ENCODE measurements around the gene RIC8A.
"Not testable (repeated sequence)": the region's sequence is repeated elsewhere in the genome, so short reads cannot be mapped to it uniquely, and the experiment has no call there.

Gene RIC8A

DNA sequence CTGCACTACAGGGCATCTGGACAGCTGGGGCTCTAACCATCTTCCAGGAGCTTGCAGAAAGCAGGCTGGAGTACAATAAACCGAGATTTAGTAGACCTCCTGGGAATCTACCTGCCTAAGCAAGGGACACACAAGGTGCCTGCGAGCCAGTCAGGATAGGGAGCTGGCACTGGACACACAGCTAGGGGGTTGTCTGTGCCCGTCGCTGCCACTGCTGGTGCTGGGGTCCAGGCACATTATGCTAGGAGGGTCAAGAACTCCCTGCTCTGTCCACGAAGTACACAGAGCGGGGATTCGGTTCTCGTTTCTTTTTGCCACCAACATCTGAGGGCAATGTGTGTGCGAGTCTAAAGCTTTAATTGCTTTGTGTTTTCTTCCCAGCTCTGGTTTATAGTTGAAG lies 4.2 kb downstream of the RIC8A start:
- peaks cover 48 to 65% of the 10 kb centered on the region in 2 donors for H3K36me3 ChIP-seq (ENCODE audit: control insufficient read depth in 2 of 2, insufficient read depth in 2 of 2, low read length in 2 of 2)
- peaks cover 30% of the 10 kb centered on the region for H3K4me1 ChIP-seq (ENCODE audit: control insufficient read depth, insufficient read depth, low read length)
- H3K27ac ChIP-seq (ENCODE audit: low read length): no peak overlapping the region
- H3K27me3 ChIP-seq (ENCODE audit: control insufficient read depth in 1 of 2, insufficient read depth in 2 of 2, low read length in 2 of 2): no peaks in the 10 kb centered on the region
- H3K9me3 ChIP-seq (ENCODE audit: control insufficient read depth in 2 of 2, low read length in 2 of 2): no peaks in the 10 kb centered on the region
- H3K9ac ChIP-seq (ENCODE audit: low read length in 2 of 2): peak overlapping the region in 1 of 2 donors; percentile 36
- no peak overlapping the region for H3K4me3 ChIP-seq (ENCODE audit: low read length in 2 of 2)

DNA sequence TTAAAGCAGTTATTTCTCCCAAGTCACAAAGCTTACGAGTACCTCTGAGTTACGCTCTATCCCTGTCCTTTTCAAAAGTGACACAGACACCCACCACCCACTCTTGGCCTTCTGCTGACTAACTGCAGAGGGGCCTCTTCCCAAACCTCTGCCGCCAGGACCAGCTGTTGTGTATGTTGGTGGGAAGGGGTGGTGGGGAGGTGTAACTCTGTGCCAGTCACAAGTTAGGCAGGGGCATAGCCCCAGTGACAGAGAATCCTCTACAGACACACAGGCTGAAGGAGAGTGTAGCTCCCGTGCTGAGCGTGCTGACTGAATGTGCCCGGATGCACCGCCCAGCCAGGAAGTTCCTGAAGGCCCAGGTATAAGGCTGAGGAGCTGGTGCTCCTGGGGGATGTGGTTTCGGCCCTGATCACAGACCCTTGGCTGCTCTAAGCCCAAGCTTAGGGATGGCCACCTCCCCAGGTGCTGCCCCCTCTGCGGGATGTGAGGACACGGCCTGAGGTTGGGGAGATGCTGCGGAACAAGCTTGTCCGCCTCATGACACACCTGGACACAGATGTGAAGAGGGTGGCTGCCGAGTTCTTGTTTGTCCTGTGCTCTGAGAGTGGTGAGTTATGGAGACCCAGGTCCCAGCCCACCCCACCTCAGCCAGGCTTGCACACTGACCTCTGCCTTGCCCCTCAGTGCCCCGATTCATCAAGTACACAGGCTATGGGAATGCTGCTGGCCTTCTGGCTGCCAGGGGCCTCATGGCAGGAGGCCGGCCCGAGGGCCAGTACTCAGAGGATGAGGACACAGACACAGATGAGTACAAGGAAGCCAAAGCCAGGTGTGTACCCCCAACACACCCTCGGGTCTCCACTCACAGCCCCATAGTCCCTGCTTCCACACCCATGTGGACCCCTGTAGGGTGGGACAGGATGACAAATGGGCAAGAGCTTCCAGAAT lies 4.9 kb downstream of the RIC8A start:
- Histone ChIP-seq H3K27me3 (ENCODE audit: control insufficient read depth in 1 of 2, insufficient read depth in 2 of 2, low read length in 2 of 2) (no peaks in the 10 kb centered on the region), H3K9me3 (ENCODE audit: control insufficient read depth in 2 of 2, low read length in 2 of 2) (no peaks in the 10 kb centered on the region), H3K4me3 (ENCODE audit: low read length in 2 of 2) (no peak overlapping the region), H3K27ac (ENCODE audit: low read length) (no peak overlapping the region), H3K4me1 (ENCODE audit: control insufficient read depth, insufficient read depth, low read length) (peaks cover 29% of the 10 kb centered on the region), H3K9ac (ENCODE audit: low read length in 2 of 2) (no peak overlapping the region), H3K36me3 (ENCODE audit: control insufficient read depth in 2 of 2, insufficient read depth in 2 of 2, low read length in 2 of 2) (peaks cover 48 to 67% of the 10 kb centered on the region in 2 donors)

DNA sequence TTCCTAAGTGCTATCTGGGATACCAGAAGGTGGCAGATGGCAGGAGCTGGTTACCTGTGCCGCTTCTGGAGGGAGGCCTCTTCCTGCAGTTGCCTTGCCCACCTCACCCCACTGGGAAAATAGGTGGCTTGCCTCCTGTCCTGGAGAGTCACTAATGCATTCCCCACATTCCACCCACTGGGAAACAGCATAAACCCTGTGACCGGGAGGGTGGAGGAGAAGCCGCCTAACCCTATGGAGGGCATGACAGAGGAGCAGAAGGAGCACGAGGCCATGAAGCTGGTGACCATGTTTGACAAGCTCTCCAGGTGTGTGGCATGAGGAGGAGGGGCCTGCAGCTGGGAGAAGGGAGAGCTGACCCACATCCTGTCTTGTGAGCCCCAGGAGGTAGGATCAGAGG lies 5.6 kb downstream of the RIC8A start:
- no peaks in the 10 kb centered on the region for H3K27me3 ChIP-seq (ENCODE audit: control insufficient read depth in 1 of 2, insufficient read depth in 2 of 2, low read length in 2 of 2)
- no peak overlapping the region for H3K27ac ChIP-seq (ENCODE audit: low read length)
- H3K9ac ChIP-seq (ENCODE audit: low read length in 2 of 2): no peak overlapping the region
- H3K36me3 ChIP-seq (ENCODE audit: control insufficient read depth in 2 of 2, insufficient read depth in 2 of 2, low read length in 2 of 2): peaks cover 48 to 70% of the 10 kb centered on the region in 2 donors
- H3K4me1 ChIP-seq (ENCODE audit: control insufficient read depth, insufficient read depth, low read length): peaks cover 26% of the 10 kb centered on the region
- H3K4me3 ChIP-seq (ENCODE audit: low read length in 2 of 2): no peak overlapping the region
- H3K9me3 ChIP-seq (ENCODE audit: control insufficient read depth in 2 of 2, low read length in 2 of 2): no peaks in the 10 kb centered on the region

DNA sequence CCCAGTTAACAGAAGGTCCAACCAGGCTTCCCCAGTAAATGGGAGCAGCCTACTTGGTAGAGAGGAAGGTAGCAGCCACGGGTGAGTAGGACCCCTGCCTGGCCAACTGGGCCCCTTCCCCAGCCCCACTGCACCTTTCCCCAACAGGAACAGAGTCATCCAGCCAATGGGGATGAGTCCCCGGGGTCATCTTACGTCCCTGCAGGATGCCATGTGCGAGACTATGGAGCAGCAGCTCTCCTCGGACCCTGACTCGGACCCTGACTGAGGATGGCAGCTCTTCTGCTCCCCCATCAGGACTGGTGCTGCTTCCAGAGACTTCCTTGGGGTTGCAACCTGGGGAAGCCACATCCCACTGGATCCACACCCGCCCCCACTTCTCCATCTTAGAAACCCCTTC lies 6.6 kb downstream of the RIC8A start:
- no peaks in the 10 kb centered on the region for H3K27me3 ChIP-seq (ENCODE audit: control insufficient read depth in 1 of 2, insufficient read depth in 2 of 2, low read length in 2 of 2)
- H3K36me3 ChIP-seq (ENCODE audit: control insufficient read depth in 2 of 2, insufficient read depth in 2 of 2, low read length in 2 of 2): peaks cover 48 to 76% of the 10 kb centered on the region in 2 donors
- H3K9me3 ChIP-seq (ENCODE audit: control insufficient read depth in 2 of 2, low read length in 2 of 2): no peaks in the 10 kb centered on the region
- H3K4me3 ChIP-seq (ENCODE audit: low read length in 2 of 2): no peak overlapping the region
- peaks cover 22% of the 10 kb centered on the region for H3K4me1 ChIP-seq (ENCODE audit: control insufficient read depth, insufficient read depth, low read length)
- H3K9ac ChIP-seq (ENCODE audit: low read length in 2 of 2): no peak overlapping the region
- H3K27ac ChIP-seq (ENCODE audit: low read length): no peak overlapping the region

DNA sequence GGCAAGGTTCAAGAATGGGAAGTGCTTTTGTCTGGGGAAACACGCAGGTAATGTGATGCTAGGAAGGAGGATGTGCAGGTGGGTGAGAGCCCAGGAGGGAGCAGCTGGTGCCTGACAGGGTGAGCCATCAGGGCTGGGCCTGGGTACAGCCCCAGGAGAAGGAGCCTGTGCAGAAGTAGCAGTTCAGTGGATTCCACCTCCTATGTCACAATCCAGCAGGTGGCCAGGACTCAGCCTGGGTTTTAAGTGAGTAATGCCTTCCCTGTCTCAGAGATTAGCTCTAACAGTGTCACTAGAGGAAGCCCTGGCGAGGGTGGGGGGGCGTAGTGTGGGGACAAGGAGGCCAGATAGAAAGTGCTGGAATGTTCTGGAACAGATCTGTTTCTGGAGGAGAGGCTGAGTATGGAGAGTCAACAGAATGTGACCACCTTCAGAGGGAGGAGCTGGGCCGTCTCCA lies 8.1 kb downstream of the RIC8A start:
- Histone ChIP-seq H3K27ac (ENCODE audit: low read length) (no peak overlapping the region), H3K27me3 (ENCODE audit: control insufficient read depth in 1 of 2, insufficient read depth in 2 of 2, low read length in 2 of 2) (no peaks in the 10 kb centered on the region), H3K9me3 (ENCODE audit: control insufficient read depth in 2 of 2, low read length in 2 of 2) (no peaks in the 10 kb centered on the region), H3K36me3 (ENCODE audit: control insufficient read depth in 2 of 2, insufficient read depth in 2 of 2, low read length in 2 of 2) (peaks cover 48 to 65% of the 10 kb centered on the region in 2 donors), H3K4me1 (ENCODE audit: control insufficient read depth, insufficient read depth, low read length) (peaks cover 7% of the 10 kb centered on the region), H3K4me3 (ENCODE audit: low read length in 2 of 2) (no peak overlapping the region), H3K9ac (ENCODE audit: low read length in 2 of 2) (no peak overlapping the region)

DNA sequence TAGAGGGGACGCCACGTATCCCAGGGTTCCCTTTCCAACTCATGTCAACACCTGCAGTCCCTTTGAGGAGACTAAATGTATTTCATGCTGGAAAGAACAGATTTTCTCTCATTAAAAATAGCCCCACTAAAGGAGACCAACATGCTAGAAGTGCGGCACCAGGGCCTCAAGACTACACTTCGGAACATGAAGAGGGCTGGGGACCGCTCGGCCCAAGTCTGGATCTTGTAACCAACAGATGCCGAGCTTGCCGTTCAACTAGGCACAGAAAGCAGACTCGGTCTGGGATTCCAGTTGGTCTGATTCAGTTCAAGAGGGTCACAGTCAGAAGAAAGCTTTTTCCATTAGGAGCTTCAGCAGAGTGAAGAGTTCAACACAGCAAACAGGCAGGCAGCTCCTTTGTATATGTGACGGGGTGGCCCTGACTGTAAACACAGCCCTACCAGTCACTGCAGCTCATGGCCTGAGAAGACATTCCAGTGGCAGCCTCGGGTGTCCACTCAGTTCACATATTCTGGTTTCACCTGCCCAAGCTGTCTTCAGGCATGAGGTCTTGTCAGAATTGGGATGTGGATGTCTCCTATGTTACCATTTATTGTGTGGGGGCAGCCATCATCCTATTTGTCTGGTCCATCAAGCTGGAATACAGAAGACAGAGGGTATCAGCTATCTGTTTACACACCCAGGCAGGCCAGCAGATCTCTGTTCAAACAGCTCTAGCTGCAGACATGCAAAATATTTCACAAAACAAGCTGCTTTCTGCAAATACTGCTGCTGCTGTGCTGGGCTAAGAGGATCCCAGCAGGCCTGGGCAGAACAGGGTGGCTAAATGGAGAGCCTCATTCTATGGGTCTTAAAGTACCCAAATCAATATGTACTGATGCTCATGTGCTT lies 8.8 kb downstream of the RIC8A start:
- no peak overlapping the region for H3K27ac ChIP-seq (ENCODE audit: low read length)
- no peaks in the 10 kb centered on the region for H3K27me3 ChIP-seq (ENCODE audit: control insufficient read depth in 1 of 2, insufficient read depth in 2 of 2, low read length in 2 of 2)
- H3K4me1 ChIP-seq (ENCODE audit: control insufficient read depth, insufficient read depth, low read length): no peaks in the 10 kb centered on the region
- peaks cover 41 to 58% of the 10 kb centered on the region in 2 donors for H3K36me3 ChIP-seq (ENCODE audit: control insufficient read depth in 2 of 2, insufficient read depth in 2 of 2, low read length in 2 of 2)
- H3K9me3 ChIP-seq (ENCODE audit: control insufficient read depth in 2 of 2, low read length in 2 of 2): no peaks in the 10 kb centered on the region
- no peak overlapping the region for H3K4me3 ChIP-seq (ENCODE audit: low read length in 2 of 2)
- H3K9ac ChIP-seq (ENCODE audit: low read length in 2 of 2): no peak overlapping the region

DNA sequence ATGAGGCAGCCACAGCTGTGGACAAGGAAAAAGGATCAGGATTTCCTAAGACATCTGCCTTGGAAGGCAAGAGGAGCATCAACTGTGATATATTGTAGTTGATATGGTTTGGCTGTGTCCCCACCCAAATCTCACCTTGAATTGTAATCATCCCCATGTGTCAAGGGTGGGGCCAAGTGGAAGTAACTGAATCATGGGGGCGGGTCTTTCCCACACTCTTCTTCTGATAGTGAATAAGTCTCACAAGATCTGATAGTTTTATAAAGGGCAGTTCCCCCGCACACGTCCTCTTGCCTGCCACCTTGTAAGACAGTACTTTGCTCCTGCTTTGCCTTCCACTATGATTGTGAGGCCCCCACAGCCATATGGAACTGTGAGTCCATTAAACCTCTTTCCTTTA lies 10.2 kb downstream of the RIC8A start:
- H3K27ac ChIP-seq (ENCODE audit: low read length): no peak overlapping the region
- H3K9ac ChIP-seq (ENCODE audit: low read length in 2 of 2): no peak overlapping the region
- no peaks in the 10 kb centered on the region for H3K9me3 ChIP-seq (ENCODE audit: control insufficient read depth in 2 of 2, low read length in 2 of 2)
- no peak overlapping the region for H3K4me3 ChIP-seq (ENCODE audit: low read length in 2 of 2)
- H3K4me1 ChIP-seq (ENCODE audit: control insufficient read depth, insufficient read depth, low read length): no peaks in the 10 kb centered on the region
- peaks cover 30 to 48% of the 10 kb centered on the region in 2 donors for H3K36me3 ChIP-seq (ENCODE audit: control insufficient read depth in 2 of 2, insufficient read depth in 2 of 2, low read length in 2 of 2)
- no peaks in the 10 kb centered on the region for H3K27me3 ChIP-seq (ENCODE audit: control insufficient read depth in 1 of 2, insufficient read depth in 2 of 2, low read length in 2 of 2)

DNA sequence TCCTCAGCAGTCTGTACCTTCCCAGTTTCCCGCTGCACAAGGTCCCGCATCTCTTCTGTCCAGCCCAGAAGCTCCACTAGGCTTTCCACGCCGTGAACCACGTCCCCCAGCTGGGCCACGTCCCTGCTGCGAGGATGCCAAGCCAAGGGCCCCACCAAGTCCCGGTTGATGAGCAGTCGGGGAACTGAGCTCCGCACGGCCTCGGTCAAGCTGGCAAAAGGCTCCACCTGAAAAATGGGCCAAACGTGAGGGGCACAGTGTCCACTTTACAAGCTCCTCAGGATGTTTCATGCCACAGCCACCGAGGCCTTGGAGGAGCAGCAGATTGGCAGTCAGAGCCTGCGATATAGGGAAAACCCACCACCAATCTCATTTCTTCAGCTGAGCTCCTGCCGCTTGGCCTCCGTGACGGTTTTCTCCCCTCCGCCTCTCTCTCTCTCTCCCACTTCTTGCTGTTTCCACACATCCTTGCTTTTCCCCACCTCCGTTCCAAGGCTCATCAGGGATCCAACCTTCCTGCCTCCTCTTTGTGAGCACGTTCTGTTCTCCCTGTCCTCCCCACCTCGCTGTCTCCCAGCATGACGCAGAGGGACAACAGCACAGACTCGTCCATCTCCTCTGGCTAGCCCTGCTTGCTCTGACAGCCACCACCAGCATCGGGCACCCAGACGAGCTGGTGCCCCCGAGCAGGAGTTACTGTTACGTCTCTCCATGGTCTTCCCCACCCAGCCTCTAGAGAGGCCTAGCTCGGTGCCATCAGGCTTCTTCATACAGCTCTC lies 11.5 kb downstream of the RIC8A start:
- H3K27ac ChIP-seq (ENCODE audit: low read length): no peak overlapping the region
- no peak overlapping the region for H3K4me3 ChIP-seq (ENCODE audit: low read length in 2 of 2)
- no peaks in the 10 kb centered on the region for H3K27me3 ChIP-seq (ENCODE audit: control insufficient read depth in 1 of 2, insufficient read depth in 2 of 2, low read length in 2 of 2)
- H3K36me3 ChIP-seq (ENCODE audit: control insufficient read depth in 2 of 2, insufficient read depth in 2 of 2, low read length in 2 of 2): peaks cover 29 to 41% of the 10 kb centered on the region in 2 donors
- no peak overlapping the region for H3K9ac ChIP-seq (ENCODE audit: low read length in 2 of 2)
- no peaks in the 10 kb centered on the region for H3K4me1 ChIP-seq (ENCODE audit: control insufficient read depth, insufficient read depth, low read length)
- no peaks in the 10 kb centered on the region for H3K9me3 ChIP-seq (ENCODE audit: control insufficient read depth in 2 of 2, low read length in 2 of 2)

DNA sequence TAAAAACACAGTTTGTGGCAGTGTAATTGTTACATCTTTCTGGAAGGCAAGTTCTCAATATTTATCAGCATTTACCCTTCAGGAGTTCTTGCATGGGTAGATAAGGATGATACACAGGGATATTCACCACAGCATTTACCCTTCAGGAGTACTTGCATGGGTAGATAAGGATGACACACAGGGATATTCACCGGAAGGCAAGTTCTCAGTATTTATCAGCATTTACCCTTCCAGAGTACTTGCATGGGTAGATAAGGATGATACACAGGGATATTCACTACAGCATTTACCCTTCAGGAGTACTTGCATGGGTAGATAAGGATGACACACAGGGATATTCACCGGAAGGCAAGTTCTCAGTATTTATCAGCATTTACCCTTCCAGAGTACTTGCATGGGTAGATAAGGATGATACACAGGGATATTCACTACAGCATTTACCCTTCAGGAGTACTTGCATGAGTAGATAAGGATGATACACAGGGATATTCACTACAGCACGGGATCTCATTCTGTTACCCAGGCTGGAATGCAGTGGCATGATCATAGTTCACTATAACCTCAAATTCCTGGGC lies 13.2 kb downstream of the RIC8A start:
- not testable (repeated sequence) for H3K4me1 ChIP-seq (ENCODE audit: control insufficient read depth, insufficient read depth, low read length); H3K27ac ChIP-seq (ENCODE audit: low read length); H3K9ac ChIP-seq (ENCODE audit: low read length in 2 of 2); H3K27me3 ChIP-seq (ENCODE audit: control insufficient read depth in 1 of 2, insufficient read depth in 2 of 2, low read length in 2 of 2); H3K4me3 ChIP-seq (ENCODE audit: low read length in 2 of 2); H3K9me3 ChIP-seq (ENCODE audit: control insufficient read depth in 2 of 2, low read length in 2 of 2)
- peaks cover 16 to 27% of the 10 kb centered on the region in 2 donors for H3K36me3 ChIP-seq (ENCODE audit: control insufficient read depth in 2 of 2, insufficient read depth in 2 of 2, low read length in 2 of 2)

DNA sequence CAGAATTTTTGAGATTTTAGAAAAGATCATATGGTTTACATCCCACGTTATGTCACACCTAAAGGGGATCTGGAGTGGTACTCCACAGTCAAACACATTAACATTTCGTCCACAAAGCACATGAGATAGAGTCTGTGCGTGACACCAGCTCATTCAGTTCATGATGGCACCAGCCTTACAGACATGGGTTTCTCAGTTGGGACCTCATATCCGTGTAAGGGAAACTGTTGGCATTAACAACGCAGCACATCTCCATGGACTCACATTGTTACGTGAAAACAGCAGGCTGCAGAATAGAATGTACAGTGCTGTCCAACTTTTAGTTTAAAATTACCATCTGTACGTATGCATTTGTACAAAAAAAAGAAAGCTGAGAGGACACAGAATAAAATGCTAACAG lies 14.0 kb downstream of the RIC8A start:
- no peak overlapping the region for H3K9ac ChIP-seq (ENCODE audit: low read length in 2 of 2)
- H3K27ac ChIP-seq (ENCODE audit: low read length): no peak overlapping the region
- no peaks in the 10 kb centered on the region for H3K27me3 ChIP-seq (ENCODE audit: control insufficient read depth in 1 of 2, insufficient read depth in 2 of 2, low read length in 2 of 2)
- H3K4me3 ChIP-seq (ENCODE audit: low read length in 2 of 2): no peak overlapping the region
- peaks cover 7 to 19% of the 10 kb centered on the region in 2 donors for H3K36me3 ChIP-seq (ENCODE audit: control insufficient read depth in 2 of 2, insufficient read depth in 2 of 2, low read length in 2 of 2)
- H3K4me1 ChIP-seq (ENCODE audit: control insufficient read depth, insufficient read depth, low read length): no peaks in the 10 kb centered on the region
- H3K9me3 ChIP-seq (ENCODE audit: control insufficient read depth in 2 of 2, low read length in 2 of 2): no peaks in the 10 kb centered on the region

All from stomach smooth muscle (tissue), 2 donors.